ENCODE data around the gene DPP3. TPM values are rescaled to one million over a fixed set of nuclear protein-coding genes. Genes with fewer than 3 reads are reported as not detected.

Gene DPP3
- total RNA-seq, 4 donors from 2014 or later = 11.5 to 35.3 (median 22.4) TPM

- Histone ChIP-seq H3K36me3 (peaks cover 0 to 97% of the 10 kb centered on the region in 2 donors), H3K27me3 (no peaks in the 10 kb centered on the region), H3K4me3 (no peak overlapping the region), H3K9me3 (no peaks in the 10 kb centered on the region), H3K4me1 (no peaks in the 10 kb centered on the region), H3K27ac (no peak overlapping the region)
- no CpG with 5 or more reads among the region's 17 CpGs for WGBS, 2 donors (ENCODE audit: low coverage in 1 of 2)
- ATAC-seq = no peak
- TF ChIP-seq EP300 (IDR thresholded peaks at IDR 0.05) = no peak
- TF ChIP-seq POLR2A (IDR thresholded peaks at IDR 0.05) = no peak
- no peak for TF ChIP-seq POLR2AphosphoS5 (IDR thresholded peaks at IDR 0.05)
- TF ChIP-seq CTCF (IDR thresholded peaks at IDR 0.05) = no peak
Measured at GRCh38 chr11:66495401-66495854, 15.2 kb downstream of the DPP3 start.

GRCh38 chr11:66497206-66497605 lies 17.0 kb downstream of the DPP3 start:
- H3K9me3 ChIP-seq = no peaks in the 10 kb centered on the region
- no peak overlapping the region for H3K27ac ChIP-seq
- no peak for ATAC-seq
- WGBS, 2 donors (ENCODE audit: low coverage in 1 of 2) = no CpG with 5 or more reads among the region's 16 CpGs
- no peaks in the 10 kb centered on the region for H3K4me1 ChIP-seq
- H3K27me3 ChIP-seq = no peaks in the 10 kb centered on the region
- H3K36me3 ChIP-seq = peaks cover 0 to 88% of the 10 kb centered on the region in 2 donors
- no peak overlapping the region for H3K4me3 ChIP-seq
- no peak for TF ChIP-seq CTCF (IDR thresholded peaks at IDR 0.05)
- no peak for TF ChIP-seq POLR2A (IDR thresholded peaks at IDR 0.05)
- TF ChIP-seq EP300 (IDR thresholded peaks at IDR 0.05) = no peak
- no peak for TF ChIP-seq POLR2AphosphoS5 (IDR thresholded peaks at IDR 0.05)

- Histone ChIP-seq H3K36me3 (peaks cover 0 to 84% of the 10 kb centered on the region in 2 donors), H3K27ac (no peak overlapping the region), H3K27me3 (no peaks in the 10 kb centered on the region), H3K4me3 (no peak overlapping the region), H3K9me3 (no peaks in the 10 kb centered on the region), H3K4me1 (no peaks in the 10 kb centered on the region)
- 90 to 100% methylated on average over 2 to 5 of the region's 5 CpGs for WGBS, 2 donors (ENCODE audit: low coverage in 1 of 2)
- TF ChIP-seq EP300 (IDR thresholded peaks at IDR 0.05) = no peak
- TF ChIP-seq POLR2AphosphoS5 (IDR thresholded peaks at IDR 0.05) = no peak
- no peak for TF ChIP-seq CTCF (IDR thresholded peaks at IDR 0.05)
- no peak for TF ChIP-seq POLR2A (IDR thresholded peaks at IDR 0.05)
- no peak for ATAC-seq
Measured at GRCh38 chr11:66498506-66498905, 18.3 kb downstream of the DPP3 start.

GRCh38 chr11:66505276-66505816 lies 25.1 kb downstream of the DPP3 start:
- no peak for TF ChIP-seq POLR2AphosphoS5 (IDR thresholded peaks at IDR 0.05)
- TF ChIP-seq EP300 (IDR thresholded peaks at IDR 0.05) = no peak
- no peak for TF ChIP-seq POLR2A (IDR thresholded peaks at IDR 0.05)
- TF ChIP-seq CTCF (IDR thresholded peaks at IDR 0.05) = no peak
- no CpG with 5 or more reads among the region's 1 CpG for WGBS, 2 donors (ENCODE audit: low coverage in 1 of 2)
- peaks cover 0 to 44% of the 10 kb centered on the region in 2 donors for H3K36me3 ChIP-seq
- H3K4me3 ChIP-seq = no peak overlapping the region
- ATAC-seq = no peak
- H3K9me3 ChIP-seq = no peaks in the 10 kb centered on the region
- no peaks in the 10 kb centered on the region for H3K27me3 ChIP-seq
- H3K27ac ChIP-seq = no peak overlapping the region
- peaks cover 0 to 4% (median 0%) of the 10 kb centered on the region in 3 donors for H3K4me1 ChIP-seq

- ATAC-seq = no peak
- Histone ChIP-seq H3K9me3 (no peaks in the 10 kb centered on the region), H3K4me1 (peaks cover 0 to 22% (median 7%) of the 10 kb centered on the region in 3 donors)
Measured at GRCh38 chr11:66509131-66509561, 28.9 kb downstream of the DPP3 start.

More at GRCh38 chr11:66509131-66509561, 28.9 kb downstream of the DPP3 start:
- Histone ChIP-seq H3K27ac (no peak overlapping the region), H3K27me3 (no peaks in the 10 kb centered on the region), H3K4me3 (no peak overlapping the region), H3K36me3 (peaks cover 0 to 38% of the 10 kb centered on the region in 2 donors)
- TF ChIP-seq EP300 (IDR thresholded peaks at IDR 0.05) = no peak
- no peak for TF ChIP-seq POLR2AphosphoS5 (IDR thresholded peaks at IDR 0.05)
- TF ChIP-seq POLR2A (IDR thresholded peaks at IDR 0.05) = no peak
- no peak for TF ChIP-seq CTCF (IDR thresholded peaks at IDR 0.05)
- WGBS, 2 donors (ENCODE audit: low coverage in 1 of 2) = 20 to 63% methylated on average over 1 to 7 of the region's 7 CpGs

Data from gastroesophageal sphincter (tissue), 4 donors.